ENCODE results near the gene USP3.

DNA sequence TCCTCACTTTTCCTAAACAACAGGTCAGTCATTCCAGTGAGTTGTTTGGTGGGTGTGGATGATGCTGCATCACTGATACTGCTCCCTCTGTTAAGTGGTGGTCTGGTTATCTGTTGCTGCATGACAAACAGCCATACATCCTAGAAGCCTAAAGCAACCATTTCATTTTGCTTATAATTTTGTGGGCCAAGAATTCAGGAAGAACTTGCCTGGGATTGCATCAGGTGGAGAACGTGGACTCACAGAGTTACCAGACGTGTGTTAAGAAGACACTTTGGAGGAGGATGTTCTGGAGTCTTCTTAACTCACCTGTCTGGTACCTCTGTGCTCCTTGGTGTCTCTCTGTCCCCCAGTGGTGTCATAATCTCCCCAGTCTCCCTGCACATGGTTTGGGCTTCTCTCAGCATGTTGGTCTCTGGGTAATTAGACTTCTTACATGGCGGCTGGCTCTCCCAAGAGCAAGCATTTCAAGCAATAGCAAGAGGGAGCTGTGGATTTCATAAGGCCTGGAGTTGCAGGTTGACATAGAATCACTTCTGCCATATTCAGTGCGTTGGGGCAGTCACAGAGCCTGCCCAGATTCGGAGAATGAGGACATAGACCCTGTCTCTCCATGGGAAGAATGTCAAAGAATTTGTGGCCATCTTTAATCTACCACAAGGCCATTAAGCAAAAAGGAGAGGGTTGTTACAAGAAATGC, 20.1 kb downstream of the USP3 start:
- no peak for TF ChIP-seq CTCF (IDR thresholded peaks at IDR 0.05)
- TF ChIP-seq EP300 (IDR thresholded peaks at IDR 0.05), result no peak
- no peak for TF ChIP-seq POLR2A (IDR thresholded peaks at IDR 0.05)
- no peak for TF ChIP-seq POLR2AphosphoS5 (IDR thresholded peaks at IDR 0.05)

Data from gastroesophageal sphincter (tissue), 3 donors.